Naive B cell (primary cell): Measurements from ENCODE around the gene THBD. TPM values are rescaled to one million over a fixed set of nuclear protein-coding genes. Genes with fewer than 3 reads are reported as not detected.
A peak's percentile ranks its signal among the peaks of the same experiment; 100 is the strongest.

Source experiments
- ATAC-seq, 2 donors: fragments of 150-1000 bp; cut with Tn5 transposase; 2 replicates each; pipeline ENCODE4 v1.10.0; 2021; ENCODE audit warnings: low read depth in 2 of 2, mild to moderate bottlenecking in 2 of 2, moderate library complexity in 2 of 2
- DNase-seq: peaks from one replicate; pipeline ENCODE4 v3.0.0; 2022
- H3K27ac Mint-ChIP-seq, 6 donors: one replicate each; pipeline ENCODE4 v1.8.0; 2020 to 2022; ENCODE audit warnings: mild to moderate bottlenecking in 6 of 6, mixed read lengths in 6 of 6, moderate library complexity in 5 of 6, inconsistent platforms in 2 of 6
- H3K27me3 Mint-ChIP-seq, 3 donors: one replicate each; pipeline ENCODE4 v1.8.0; 2021 to 2022; ENCODE audit warnings: mixed read lengths in 3 of 3, mild to moderate bottlenecking in 1 of 3
- H3K36me3 Mint-ChIP-seq, 2 donors: one replicate each; pipeline ENCODE4 v1.8.0; 2020 to 2022; ENCODE audit warnings: mixed read lengths in 2 of 2, inconsistent platforms in 1 of 2, mild to moderate bottlenecking in 1 of 2
- H3K4me1 Mint-ChIP-seq, 3 donors: one replicate each; pipeline ENCODE4 v1.8.0; 2020 to 2022; ENCODE audit warnings: mixed read lengths in 3 of 3, inconsistent platforms in 1 of 3, mild to moderate bottlenecking in 1 of 3, moderate library complexity in 1 of 3
- H3K4me3 Mint-ChIP-seq, 8 donors: one replicate each; pipeline ENCODE4 v1.8.0; 2020 to 2022; ENCODE audit warnings: mild to moderate bottlenecking in 8 of 8, mixed read lengths in 8 of 8, moderate library complexity in 8 of 8, inconsistent platforms in 2 of 8
- H3K9me3 Mint-ChIP-seq, 7 donors: one replicate each; pipeline ENCODE4 v1.8.0; 2020 to 2022; ENCODE audit warnings: mixed read lengths in 7 of 7, mild to moderate bottlenecking in 5 of 7, inconsistent platforms in 2 of 7, moderate library complexity in 1 of 7
- polyA plus RNA-seq, 6 donors: library from polyadenylated mRNA; unstranded; fragments of 300-500 nt; fragmentation: Illumina TruSeq; gene quantifications; one replicate each; pipeline ENCODE4 v1.2.3, GENCODE V29; 2021; ENCODE audit warnings: low read depth in 6 of 6

Gene THBD
- polyA plus RNA-seq, 6 donors from 2014 or later: 0.19 TPM; not detected in 5

GRCh38 chr20:23048283-23049200 is 930 bp downstream of the THBD start:
- H3K4me1 Mint-ChIP-seq: peaks cover 4 to 17% (median 5%) of the 10 kb centered on the region in 3 donors
- peaks cover 0 to 3% (median 0%) of the 10 kb centered on the region in 7 donors for H3K9me3 Mint-ChIP-seq
- no peak for DNase-seq
- H3K36me3 Mint-ChIP-seq: no peaks in the 10 kb centered on the region
- ATAC-seq: no peak
- H3K27me3 Mint-ChIP-seq: peaks cover 43 to 73% (median 69%) of the 10 kb centered on the region in 3 donors
- H3K4me3 Mint-ChIP-seq: peak overlapping the region in 3 of 8 donors; percentile 22 to 30 (median 22)
- no peak overlapping the region for H3K27ac Mint-ChIP-seq

- DNase-seq (no peak), ATAC-seq (no peak)
- H3K27ac Mint-ChIP-seq: no peak overlapping the region
- peaks cover 4 to 17% (median 5%) of the 10 kb centered on the region in 3 donors for H3K4me1 Mint-ChIP-seq
- H3K9me3 Mint-ChIP-seq: peaks cover 0 to 3% (median 0%) of the 10 kb centered on the region in 7 donors
- H3K36me3 Mint-ChIP-seq: no peaks in the 10 kb centered on the region
- peak overlapping the region in 2 of 8 donors; percentile 30 to 33 for H3K4me3 Mint-ChIP-seq
- peaks cover 42 to 72% (median 69%) of the 10 kb centered on the region in 3 donors for H3K27me3 Mint-ChIP-seq
Observed at GRCh38 chr20:23047738-23048214, 1.7 kb downstream of the THBD start.

- ATAC-seq: no peak
- Mint-ChIP-seq H3K4me3 (peak overlapping the region in 5 of 8 donors; percentile 5 to 35 (median 10)), H3K27me3 (peaks cover 38 to 66% (median 63%) of the 10 kb centered on the region in 3 donors)
Observed at GRCh38 chr20:23047001-23047737, 2.3 kb downstream of the THBD start.

GRCh38 chr20:23046431-23046830 is 3.0 kb downstream of the THBD start:
- no peak overlapping the region for H3K4me3 Mint-ChIP-seq
- peaks cover 36 to 60% (median 60%) of the 10 kb centered on the region in 3 donors for H3K27me3 Mint-ChIP-seq
- H3K4me1 Mint-ChIP-seq: peaks cover 4 to 12% (median 5%) of the 10 kb centered on the region in 3 donors

More at GRCh38 chr20:23047001-23047737, 2.3 kb downstream of the THBD start:
- no peak for DNase-seq
- Mint-ChIP-seq H3K27ac (peak overlapping the region in 1 of 6 donors; percentile 13), H3K36me3 (no peaks in the 10 kb centered on the region), H3K4me1 (peaks cover 4 to 15% (median 5%) of the 10 kb centered on the region in 3 donors), H3K9me3 (peaks cover 0 to 3% (median 0%) of the 10 kb centered on the region in 7 donors)

GRCh38 chr20:23043376-23043775 is 6.1 kb downstream of the THBD start:
- peaks cover 0 to 3% (median 0%) of the 10 kb centered on the region in 7 donors for H3K9me3 Mint-ChIP-seq
- no peaks in the 10 kb centered on the region for H3K36me3 Mint-ChIP-seq
- DNase-seq (no peak), ATAC-seq (no peak)
- H3K4me3 Mint-ChIP-seq: no peak overlapping the region
- peaks cover 0 to 10% (median 0%) of the 10 kb centered on the region in 3 donors for H3K4me1 Mint-ChIP-seq
- peaks cover 38 to 65% (median 52%) of the 10 kb centered on the region in 3 donors for H3K27me3 Mint-ChIP-seq
- no peak overlapping the region for H3K27ac Mint-ChIP-seq

More at GRCh38 chr20:23046431-23046830, 3.0 kb downstream of the THBD start:
- no peak for DNase-seq
- Mint-ChIP-seq H3K9me3 (peaks cover 0 to 3% (median 0%) of the 10 kb centered on the region in 7 donors), H3K36me3 (no peaks in the 10 kb centered on the region), H3K27ac (no peak overlapping the region)
- no peak for ATAC-seq

- H3K36me3 Mint-ChIP-seq: no peaks in the 10 kb centered on the region
- ATAC-seq (no peak), DNase-seq (no peak)
- H3K27ac Mint-ChIP-seq: no peak overlapping the region
- H3K4me3 Mint-ChIP-seq: no peak overlapping the region
- H3K4me1 Mint-ChIP-seq: peaks cover 0 to 4% (median 0%) of the 10 kb centered on the region in 3 donors
- peaks cover 0 to 3% (median 0%) of the 10 kb centered on the region in 7 donors for H3K9me3 Mint-ChIP-seq
- H3K27me3 Mint-ChIP-seq: peaks cover 45 to 72% (median 55%) of the 10 kb centered on the region in 3 donors
Observed at GRCh38 chr20:23042270-23042669, 7.2 kb downstream of the THBD start.

GRCh38 chr20:23039885-23040508 is 9.5 kb downstream of the THBD start:
- H3K9me3 Mint-ChIP-seq: peaks cover 0 to 1% (median 0%) of the 10 kb centered on the region in 7 donors
- no peak overlapping the region for H3K4me3 Mint-ChIP-seq
- ATAC-seq (no peak), DNase-seq (no peak)
- no peak overlapping the region for H3K27ac Mint-ChIP-seq
- peaks cover 35 to 69% (median 60%) of the 10 kb centered on the region in 3 donors for H3K27me3 Mint-ChIP-seq
- H3K4me1 Mint-ChIP-seq: no peaks in the 10 kb centered on the region
- H3K36me3 Mint-ChIP-seq: no peaks in the 10 kb centered on the region

GRCh38 chr20:23039136-23039875 is 10.2 kb downstream of the THBD start:
- ATAC-seq (no peak), DNase-seq (no peak)
- H3K9me3 Mint-ChIP-seq: peaks cover 0 to 1% (median 0%) of the 10 kb centered on the region in 7 donors
- no peaks in the 10 kb centered on the region for H3K4me1 Mint-ChIP-seq
- no peaks in the 10 kb centered on the region for H3K36me3 Mint-ChIP-seq
- peaks cover 29 to 62% (median 62%) of the 10 kb centered on the region in 3 donors for H3K27me3 Mint-ChIP-seq
- H3K4me3 Mint-ChIP-seq: no peak overlapping the region
- no peak overlapping the region for H3K27ac Mint-ChIP-seq

GRCh38 chr20:23037017-23037481 is 12.4 kb downstream of the THBD start:
- no peak overlapping the region for H3K27ac Mint-ChIP-seq
- no peaks in the 10 kb centered on the region for H3K36me3 Mint-ChIP-seq
- no peak for DNase-seq
- no peaks in the 10 kb centered on the region for H3K4me1 Mint-ChIP-seq
- H3K27me3 Mint-ChIP-seq: peaks cover 32 to 69% (median 62%) of the 10 kb centered on the region in 3 donors
- H3K4me3 Mint-ChIP-seq: no peak overlapping the region
- peaks cover 0 to 4% (median 0%) of the 10 kb centered on the region in 7 donors for H3K9me3 Mint-ChIP-seq
- no peak for ATAC-seq

- no peaks in the 10 kb centered on the region for H3K36me3 Mint-ChIP-seq
- no peak overlapping the region for H3K27ac Mint-ChIP-seq
- H3K4me3 Mint-ChIP-seq: no peak overlapping the region
- no peak for DNase-seq
- ATAC-seq: no peak
- peaks cover 0 to 4% (median 0%) of the 10 kb centered on the region in 7 donors for H3K9me3 Mint-ChIP-seq
- H3K4me1 Mint-ChIP-seq: no peaks in the 10 kb centered on the region
- H3K27me3 Mint-ChIP-seq: peaks cover 33 to 69% (median 57%) of the 10 kb centered on the region in 3 donors
Observed at GRCh38 chr20:23036371-23036770, 13.1 kb downstream of the THBD start.

GRCh38 chr20:23035731-23036130 is 13.7 kb downstream of the THBD start:
- Mint-ChIP-seq H3K27me3 (peaks cover 33 to 66% (median 52%) of the 10 kb centered on the region in 3 donors), H3K36me3 (no peaks in the 10 kb centered on the region), H3K4me3 (no peak overlapping the region), H3K4me1 (no peaks in the 10 kb centered on the region), H3K27ac (peak overlapping the region in 1 of 6 donors; percentile 37), H3K9me3 (peaks cover 0 to 4% (median 0%) of the 10 kb centered on the region in 7 donors)
- DNase-seq (no peak), ATAC-seq (no peak)
